Thyroid gland (tissue), 4 donors: ENCODE measurements around the gene SMCO1. TPM values are rescaled to one million over a fixed set of nuclear protein-coding genes. Genes with fewer than 3 reads are reported as not detected.
"Not testable (repeated sequence)": the region's sequence is repeated elsewhere in the genome, so short reads cannot be mapped to it uniquely, and the experiment has no call there.

Experiments used
- DNase-seq, 2 donors: peaks; one replicate each; pipeline ENCODE4 v3.0.0-alpha.2; 2019
- H3K27ac ChIP-seq, 3 donors: fragments of 200-600 bp; sonication (generic); 1 replicate in 2 of 3; 2 replicates in 1 of 3; pipeline ENCODE4 v1.5.1; 2016 to 2019; ENCODE audit warnings: mild to moderate bottlenecking in 1 of 3, moderate library complexity in 1 of 3
- H3K27me3 ChIP-seq: fragments of 200-600 bp; sonication (generic); one replicate; pipeline ENCODE4 v1.5.1; 2019
- H3K36me3 ChIP-seq, 2 donors: fragments of 200-600 bp; sonication (generic); one replicate each; pipeline ENCODE4 v1.5.1; 2016 to 2019
- H3K4me1 ChIP-seq, 2 donors: fragments of 200-600 bp; sonication (generic); one replicate each; pipeline ENCODE4 v1.5.1; 2017 to 2019
- H3K4me3 ChIP-seq, 3 donors: fragments of 200-600 bp; sonication (generic); replicated peaks in 1 of 3; 1 replicate in 2 of 3; 2 replicates in 1 of 3; pipeline ENCODE4 v1.5.1; 2016; ENCODE audit warnings: mild to moderate bottlenecking in 1 of 3
- H3K9me3 ChIP-seq: fragments of 200-600 bp; sonication (generic); one replicate; pipeline ENCODE4 v1.5.1; 2017
- POLR2A ChIP-seq, 2 donors: fragments of 450-650 bp; IDR thresholded peaks; one replicate each; pipeline ENCODE4 v1.6.1; 2017; ENCODE audit warnings: antibody characterized with exemption in 2 of 2, mild to moderate bottlenecking in 2 of 2, moderate library complexity in 1 of 2
- WGBS, 2 donors: methylation state at CpG; one replicate each; pipeline ENCODE4 v1.1.5; 2017; 5-methylcytosine and 5-hydroxymethylcytosine counted together
- intact Hi-C: fragments of 100-400 bp; cut with DNase I; formaldehyde crosslinking; loops from one replicate; pipeline ENCODE4 v1.15.1; 2023
- total RNA-seq, 4 donors: library from RNA; depleted of rRNA; stranded (reverse); fragments of >200 nt; gene quantifications; one replicate each; pipeline ENCODE4 v1.2.3, GENCODE V29; 2016
- TF ChIP-seq, protein P1 (sequence below), 6 experiments: fragments of 200-600 bp in 3 of 6; fragments of 450-650 bp in 3 of 6; sonication (generic) in 3 of 6; IDR thresholded peaks; one replicate each; pipeline ENCODE4 v1.5.1; 2016 to 2019; ENCODE audit warnings: antibody characterized with exemption in 6 of 6, mild to moderate bottlenecking in 2 of 6, inconsistent platforms in 1 of 6, moderate library complexity in 1 of 6

SMCO1 gene
- total RNA-seq, 4 donors from 2014 or later = not detected

DNA sequence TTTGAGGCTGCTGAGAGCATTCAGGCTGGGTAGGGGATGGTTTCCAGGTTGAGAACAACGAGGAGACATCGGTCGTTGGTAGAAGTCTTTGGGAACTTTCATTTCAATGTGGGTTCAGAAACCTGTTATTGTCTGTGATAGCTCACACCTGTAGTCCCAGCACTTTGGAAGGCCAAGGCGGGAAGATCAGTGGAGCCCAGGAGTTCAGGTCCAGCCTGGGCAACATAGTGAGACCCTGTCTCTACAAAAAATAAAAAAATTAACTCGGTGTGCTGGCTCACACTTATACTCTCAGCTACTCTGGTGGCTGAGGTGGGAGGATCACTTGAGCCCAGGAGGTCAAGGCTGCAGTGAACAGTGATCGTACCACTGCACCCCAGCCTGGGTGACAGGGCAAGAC, 10.6 kb downstream of the SMCO1 start:
- intact Hi-C loops = no loop called here
- Histone ChIP-seq H3K36me3 (no peaks in the 10 kb centered on the region), H3K27ac (peak overlapping the region in 1 of 3 donors; percentile 97), H3K9me3 (no peaks in the 10 kb centered on the region), H3K27me3 (no peaks in the 10 kb centered on the region), H3K4me1 (peaks cover 6 to 10% of the 10 kb centered on the region in 2 donors), H3K4me3 (no peak overlapping the region)
- DNase-seq = no peak
- TF ChIP-seq, protein P1, sequence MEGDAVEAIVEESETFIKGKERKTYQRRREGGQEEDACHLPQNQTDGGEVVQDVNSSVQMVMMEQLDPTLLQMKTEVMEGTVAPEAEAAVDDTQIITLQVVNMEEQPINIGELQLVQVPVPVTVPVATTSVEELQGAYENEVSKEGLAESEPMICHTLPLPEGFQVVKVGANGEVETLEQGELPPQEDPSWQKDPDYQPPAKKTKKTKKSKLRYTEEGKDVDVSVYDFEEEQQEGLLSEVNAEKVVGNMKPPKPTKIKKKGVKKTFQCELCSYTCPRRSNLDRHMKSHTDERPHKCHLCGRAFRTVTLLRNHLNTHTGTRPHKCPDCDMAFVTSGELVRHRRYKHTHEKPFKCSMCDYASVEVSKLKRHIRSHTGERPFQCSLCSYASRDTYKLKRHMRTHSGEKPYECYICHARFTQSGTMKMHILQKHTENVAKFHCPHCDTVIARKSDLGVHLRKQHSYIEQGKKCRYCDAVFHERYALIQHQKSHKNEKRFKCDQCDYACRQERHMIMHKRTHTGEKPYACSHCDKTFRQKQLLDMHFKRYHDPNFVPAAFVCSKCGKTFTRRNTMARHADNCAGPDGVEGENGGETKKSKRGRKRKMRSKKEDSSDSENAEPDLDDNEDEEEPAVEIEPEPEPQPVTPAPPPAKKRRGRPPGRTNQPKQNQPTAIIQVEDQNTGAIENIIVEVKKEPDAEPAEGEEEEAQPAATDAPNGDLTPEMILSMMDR (IDR thresholded peaks at IDR 0.05) = no peak
- no peak for TF ChIP-seq POLR2A (IDR thresholded peaks at IDR 0.05)
- WGBS, 2 donors = 98 to 99% methylated on average over 6 of the region's 6 CpGs

DNA sequence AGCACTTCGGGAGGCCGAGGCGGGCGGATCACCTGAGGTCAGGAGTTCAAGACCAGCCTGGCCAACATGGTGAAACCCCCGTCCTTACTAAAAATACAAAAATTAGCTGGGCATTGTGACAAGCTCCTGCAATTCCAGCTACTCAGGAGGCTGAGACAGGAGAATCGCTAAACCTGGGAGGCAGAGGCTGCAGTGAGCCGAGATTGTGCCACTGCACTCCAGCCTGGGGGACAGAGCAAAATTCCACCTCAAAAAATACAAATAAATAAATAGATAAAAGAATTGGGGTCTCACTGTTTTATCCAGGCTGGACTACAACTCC, 11.1 kb downstream of the SMCO1 start:
- DNase-seq, H3K9me3 ChIP-seq, intact Hi-C loops, H3K27me3 ChIP-seq, H3K36me3 ChIP-seq: not testable (repeated sequence)
- peaks cover 6 to 10% of the 10 kb centered on the region in 2 donors for H3K4me1 ChIP-seq
- H3K27ac ChIP-seq = peak overlapping the region; percentile 69 to 97 (median 85)
- WGBS, 2 donors = 31 to 37% methylated on average over 7 of the region's 7 CpGs
- H3K4me3 ChIP-seq = peak overlapping the region in 1 of 3 donors; percentile 93

DNA sequence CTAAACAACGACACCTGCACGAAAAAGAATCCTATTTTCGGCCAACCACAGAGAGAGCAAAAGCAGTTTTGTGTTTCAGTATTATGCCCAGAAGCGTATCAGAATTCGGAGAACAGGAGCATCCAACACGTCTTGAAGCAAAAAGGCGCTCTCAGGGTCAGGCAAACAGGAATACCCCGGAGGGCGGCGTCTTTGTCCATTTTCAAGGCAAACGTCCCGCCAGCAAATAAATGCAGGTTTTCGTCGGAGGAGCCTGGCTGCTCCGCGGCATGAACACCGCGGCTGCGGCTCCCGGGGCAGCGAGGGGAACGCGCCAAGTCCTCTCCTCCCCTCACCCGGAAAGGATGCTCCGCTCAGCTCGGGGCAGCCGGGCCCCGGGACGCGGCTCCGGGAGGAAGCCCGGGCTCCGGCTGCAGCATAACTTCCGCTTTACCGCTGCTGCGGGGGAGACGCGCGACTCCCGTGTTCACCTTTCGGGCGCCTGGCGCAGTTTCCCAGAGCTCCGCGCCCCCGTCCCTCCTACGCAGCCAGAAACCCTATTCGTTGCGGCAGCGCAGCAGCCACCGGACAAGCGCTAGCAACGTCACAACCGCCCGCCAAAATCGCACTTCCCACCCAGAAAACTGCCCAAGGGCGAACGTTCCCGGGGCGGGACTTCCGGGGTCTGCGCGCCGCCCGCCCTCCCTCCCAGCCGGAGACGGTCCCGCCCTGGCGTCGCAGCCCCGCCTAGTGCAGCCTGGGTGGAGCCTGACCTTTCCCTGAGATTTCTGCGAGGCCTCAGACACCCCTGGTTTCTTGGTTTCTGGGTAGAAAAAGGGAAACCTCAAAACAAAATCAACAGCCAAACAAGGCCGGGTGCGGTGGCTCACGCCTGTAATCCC, 11.7 kb downstream of the SMCO1 start, which contains the start of gene RNF168:
Gene RNF168 (minus strand): TSS at position 573 of the 881 bp plus-strand sequence. CDS start 595 bp downstream, outside the sequence.
- Histone ChIP-seq H3K27ac (peak within 1 kb of the TSS; percentile 69 to 97 (median 85)), H3K27me3 (no peaks in the 10 kb centered on the region), H3K4me1 (peaks cover 6 to 10% of the 10 kb centered on the region in 2 donors), H3K36me3 (no peaks in the 10 kb centered on the region), H3K9me3 (no peaks in the 10 kb centered on the region), H3K4me3 (peak within 1 kb of the TSS; percentile 37 to 93 (median 49))
- WGBS, 2 donors = 0 to 1% methylated on average over 22 to 27 of the region's 75 CpGs
- intact Hi-C loops = no loop called here
- TF ChIP-seq, protein P1 (IDR thresholded peaks at IDR 0.05) = no peak
- peak; percentile 28 to 93 for TF ChIP-seq POLR2A (IDR thresholded peaks at IDR 0.05)
- peak; percentile 95 for DNase-seq

DNA sequence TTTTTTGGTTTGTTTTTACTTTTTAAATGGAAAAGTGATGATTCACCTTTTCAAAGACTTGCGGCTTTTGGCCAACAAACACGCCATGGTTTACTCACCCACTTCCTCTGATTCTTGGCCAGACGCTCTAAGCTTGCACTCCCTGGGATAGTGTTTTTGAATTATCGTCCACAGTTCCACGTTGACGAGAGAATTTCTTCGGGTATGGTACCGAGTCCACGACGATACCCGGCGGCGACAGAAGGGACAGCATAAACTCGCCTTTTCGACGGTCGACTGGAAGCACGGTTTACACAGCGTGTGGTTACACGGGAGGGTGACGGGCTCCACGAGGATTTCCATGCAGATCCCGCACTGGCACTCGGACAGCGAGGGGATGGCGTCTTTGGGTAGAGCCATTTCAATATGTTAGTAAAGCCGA, 12.4 kb downstream of the SMCO1 start:
- Histone ChIP-seq H3K27me3 (no peaks in the 10 kb centered on the region), H3K9me3 (no peaks in the 10 kb centered on the region), H3K4me1 (peaks cover 6 to 10% of the 10 kb centered on the region in 2 donors), H3K36me3 (no peaks in the 10 kb centered on the region), H3K27ac (peak overlapping the region; percentile 69 to 97 (median 85)), H3K4me3 (peak overlapping the region; percentile 37 to 93 (median 49))
- no peak for TF ChIP-seq POLR2A (IDR thresholded peaks at IDR 0.05)
- TF ChIP-seq, protein P1 (IDR thresholded peaks at IDR 0.05) = no peak
- intact Hi-C loops = no loop called here
- 0 to 1% methylated on average over 27 of the region's 27 CpGs for WGBS, 2 donors
- peak; percentile 51 to 54 for DNase-seq

DNA sequence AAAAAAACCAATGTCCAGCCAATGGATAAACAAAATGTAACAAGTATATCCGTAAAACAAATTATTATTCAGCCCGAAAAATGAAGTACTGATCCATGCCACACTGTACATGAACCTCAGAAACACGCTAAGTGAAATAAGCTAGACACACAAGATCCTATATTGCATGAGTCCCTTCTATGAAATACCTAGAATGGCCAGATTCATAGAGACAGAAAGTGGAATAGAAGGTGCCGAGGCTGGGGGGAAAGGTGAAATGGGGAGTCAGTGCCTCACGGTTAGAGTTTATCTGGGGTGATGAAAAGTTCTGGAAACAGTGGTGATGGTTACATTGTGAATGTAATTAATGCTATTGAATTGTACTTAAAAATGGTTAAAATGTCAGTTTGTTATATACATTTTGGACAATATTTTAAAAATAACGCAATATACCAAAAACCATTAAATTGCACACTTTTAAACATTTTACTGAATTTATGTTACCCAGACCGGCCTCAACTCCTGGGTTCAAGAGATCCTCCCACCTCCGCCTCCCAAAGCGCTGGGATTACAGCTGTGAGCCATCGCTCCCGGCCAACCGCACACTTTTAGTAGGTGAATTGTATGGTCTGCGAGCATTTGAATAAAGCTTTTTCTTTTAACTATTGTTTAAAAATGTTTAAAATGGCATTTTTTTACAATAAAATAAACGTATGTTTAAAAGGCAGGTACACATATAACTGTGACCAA, 13.7 kb downstream of the SMCO1 start:
- Histone ChIP-seq H3K4me3 (peak overlapping the region in 2 of 3 donors; percentile 49 to 93), H3K36me3 (no peaks in the 10 kb centered on the region), H3K27me3 (no peaks in the 10 kb centered on the region), H3K4me1 (peaks cover 6 to 10% of the 10 kb centered on the region in 2 donors), H3K9me3 (no peaks in the 10 kb centered on the region), H3K27ac (no peak overlapping the region)
- intact Hi-C loops = no loop called here
- DNase-seq = no peak
- TF ChIP-seq, protein P1 (IDR thresholded peaks at IDR 0.05) = no peak
- no peak for TF ChIP-seq POLR2A (IDR thresholded peaks at IDR 0.05)
- WGBS, 2 donors = 17 to 23% methylated on average over 14 of the region's 14 CpGs
